Measurements from ENCODE around the gene GOLM1.

GOLM1 gene

DNA sequence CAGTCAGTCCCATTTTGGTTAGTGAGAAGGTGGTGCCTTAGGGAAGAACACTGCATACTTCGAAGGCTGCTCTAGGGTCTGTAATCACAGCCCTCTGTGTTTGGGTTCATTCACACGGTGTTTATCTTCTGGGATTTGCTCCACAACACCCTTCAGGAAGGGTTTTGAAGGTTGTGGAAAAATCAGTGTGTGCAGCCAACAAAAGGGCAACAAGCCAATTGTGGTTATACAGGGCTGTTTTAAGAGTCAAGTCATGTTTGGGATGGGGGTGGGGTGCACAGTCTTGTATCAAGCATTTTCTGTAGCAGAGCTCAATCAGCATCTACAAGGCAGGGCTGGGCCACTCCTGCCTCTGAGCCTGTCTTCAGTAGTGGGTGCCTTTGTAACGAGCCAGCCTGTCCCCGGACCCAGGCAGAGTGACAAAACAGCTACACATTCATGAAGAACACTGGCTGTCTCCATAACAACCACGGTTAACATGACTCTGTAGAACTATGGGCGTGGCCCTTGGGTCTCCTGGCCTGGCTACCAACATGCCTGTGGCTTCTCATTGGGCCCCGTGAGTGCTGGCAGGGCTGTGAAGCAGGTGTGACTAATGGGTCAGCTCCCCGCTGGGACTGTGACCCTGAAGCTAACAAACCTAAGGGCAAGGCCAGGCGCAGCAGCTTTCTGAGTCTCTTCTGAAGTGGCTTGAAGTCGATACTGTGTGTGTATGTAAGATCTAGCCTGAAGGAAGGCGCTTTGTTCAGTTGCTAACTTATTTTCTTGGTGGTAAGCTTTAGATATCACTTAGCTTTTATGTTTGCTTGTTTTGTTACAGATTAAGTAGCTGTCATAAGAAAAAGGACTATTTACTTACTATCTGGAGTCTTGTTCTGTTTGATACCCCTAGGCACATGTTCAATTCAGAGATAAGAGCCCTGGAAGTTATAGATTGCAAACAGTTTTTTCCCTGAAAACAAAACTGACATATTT lies 27.9 kb upstream of the GOLM1 start:
- no peak for DNase-seq (ENCODE audit: low read depth)
- H3K4me3 ChIP-seq (ENCODE audit: low read depth, low read length): no peak overlapping the region
- TF ChIP-seq, protein P1, sequence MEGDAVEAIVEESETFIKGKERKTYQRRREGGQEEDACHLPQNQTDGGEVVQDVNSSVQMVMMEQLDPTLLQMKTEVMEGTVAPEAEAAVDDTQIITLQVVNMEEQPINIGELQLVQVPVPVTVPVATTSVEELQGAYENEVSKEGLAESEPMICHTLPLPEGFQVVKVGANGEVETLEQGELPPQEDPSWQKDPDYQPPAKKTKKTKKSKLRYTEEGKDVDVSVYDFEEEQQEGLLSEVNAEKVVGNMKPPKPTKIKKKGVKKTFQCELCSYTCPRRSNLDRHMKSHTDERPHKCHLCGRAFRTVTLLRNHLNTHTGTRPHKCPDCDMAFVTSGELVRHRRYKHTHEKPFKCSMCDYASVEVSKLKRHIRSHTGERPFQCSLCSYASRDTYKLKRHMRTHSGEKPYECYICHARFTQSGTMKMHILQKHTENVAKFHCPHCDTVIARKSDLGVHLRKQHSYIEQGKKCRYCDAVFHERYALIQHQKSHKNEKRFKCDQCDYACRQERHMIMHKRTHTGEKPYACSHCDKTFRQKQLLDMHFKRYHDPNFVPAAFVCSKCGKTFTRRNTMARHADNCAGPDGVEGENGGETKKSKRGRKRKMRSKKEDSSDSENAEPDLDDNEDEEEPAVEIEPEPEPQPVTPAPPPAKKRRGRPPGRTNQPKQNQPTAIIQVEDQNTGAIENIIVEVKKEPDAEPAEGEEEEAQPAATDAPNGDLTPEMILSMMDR (IDR thresholded peaks at IDR 0.05; ENCODE audit: low read depth, low read length, missing control alignments): no peak

DNA sequence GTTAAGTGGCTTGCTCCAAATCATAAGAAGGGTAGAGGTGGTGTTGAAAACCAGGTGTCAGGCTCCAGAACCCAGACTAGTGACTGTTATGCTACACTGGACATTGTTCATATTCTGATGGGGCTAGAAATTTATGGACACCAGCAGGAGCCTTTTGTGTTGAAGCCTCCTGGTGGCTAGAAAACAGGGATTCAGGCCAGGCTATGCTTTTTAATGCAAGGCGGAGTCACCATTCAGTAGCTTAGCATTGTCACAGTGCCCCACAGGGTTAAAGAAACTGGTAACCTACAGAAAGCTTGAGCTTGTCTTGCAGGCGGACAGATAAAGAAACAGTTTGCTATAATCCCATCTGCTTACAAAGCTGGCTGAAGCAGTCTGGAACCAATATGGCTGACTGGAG lies 23.0 kb upstream of the GOLM1 start:
- TF ChIP-seq, protein P1 (IDR thresholded peaks at IDR 0.05; ENCODE audit: low read depth, low read length, missing control alignments): no peak
- no peak for DNase-seq (ENCODE audit: low read depth)
- no peak overlapping the region for H3K4me3 ChIP-seq (ENCODE audit: low read depth, low read length)

DNA sequence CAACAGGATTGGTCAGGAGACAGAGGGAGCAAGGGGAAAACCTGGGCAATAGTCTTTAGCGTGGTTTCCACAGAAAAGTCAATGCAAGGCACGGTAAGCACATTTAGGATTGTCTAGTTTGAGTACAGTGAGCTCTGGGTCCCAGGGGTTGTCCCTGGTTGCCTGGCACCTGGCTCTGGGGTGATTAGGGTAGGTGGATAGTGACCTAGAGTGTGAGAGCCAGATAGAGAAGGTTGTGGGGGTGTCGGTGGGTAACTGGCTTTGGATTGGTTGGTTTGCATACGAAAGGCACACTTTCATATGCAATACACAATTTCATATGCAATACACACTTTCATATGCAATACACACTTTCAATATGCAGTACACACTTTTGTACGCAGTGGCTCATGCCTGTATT lies 20.1 kb upstream of the GOLM1 start:
- DNase-seq (ENCODE audit: low read depth): no peak
- TF ChIP-seq, protein P1 (IDR thresholded peaks at IDR 0.05; ENCODE audit: low read depth, low read length, missing control alignments): no peak

DNA sequence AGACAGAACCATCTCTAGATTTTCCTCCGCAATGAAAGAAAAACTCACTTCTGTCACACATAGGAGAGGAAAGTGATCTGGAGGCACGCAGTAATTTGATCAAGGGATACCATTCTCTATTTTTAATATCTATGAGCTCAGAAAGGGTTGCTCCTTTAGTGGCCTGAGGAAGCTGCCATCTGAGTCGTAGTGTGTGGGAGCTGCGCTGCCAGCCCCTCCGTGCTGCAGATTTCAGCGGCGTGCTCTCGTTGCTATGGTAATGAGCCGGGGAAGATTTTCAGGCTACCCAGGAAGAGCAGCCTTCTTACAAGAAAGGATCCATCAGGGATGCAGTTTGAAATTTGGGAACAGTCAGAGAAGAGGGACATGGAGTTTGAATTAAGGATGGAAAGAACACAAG lies 17.1 kb upstream of the GOLM1 start:
- no peak overlapping the region for H3K4me3 ChIP-seq (ENCODE audit: low read depth, low read length)
- TF ChIP-seq, protein P1 (IDR thresholded peaks at IDR 0.05; ENCODE audit: low read depth, low read length, missing control alignments): no peak
- no peak for DNase-seq (ENCODE audit: low read depth)

More for the DNA sequence above, 20.1 kb upstream of the GOLM1 start:
- no peak overlapping the region for H3K4me3 ChIP-seq (ENCODE audit: low read depth, low read length)

DNA sequence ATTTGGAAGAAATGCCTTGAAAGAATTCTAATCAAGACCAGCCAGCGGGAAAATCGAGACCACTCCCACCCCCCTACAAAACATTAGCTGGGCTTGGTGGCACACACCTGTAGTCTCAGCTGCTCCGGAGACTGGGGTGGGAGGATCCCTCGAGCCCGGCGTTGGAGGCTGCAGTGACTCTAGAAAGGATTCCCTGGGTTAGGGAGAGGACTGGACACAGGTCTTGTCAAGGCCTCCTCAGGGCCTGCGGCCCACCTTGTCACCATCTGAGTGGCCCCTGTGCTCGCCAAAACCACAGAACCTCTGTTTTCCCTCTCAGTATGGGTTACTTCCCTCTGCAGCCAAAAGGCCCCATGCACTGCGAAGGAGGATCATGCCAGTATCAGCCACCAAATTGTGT lies 16.5 kb upstream of the GOLM1 start:
- no peak for DNase-seq (ENCODE audit: low read depth)
- TF ChIP-seq, protein P1 (IDR thresholded peaks at IDR 0.05; ENCODE audit: low read depth, low read length, missing control alignments): no peak
- H3K4me3 ChIP-seq (ENCODE audit: low read depth, low read length): no peak overlapping the region

DNA sequence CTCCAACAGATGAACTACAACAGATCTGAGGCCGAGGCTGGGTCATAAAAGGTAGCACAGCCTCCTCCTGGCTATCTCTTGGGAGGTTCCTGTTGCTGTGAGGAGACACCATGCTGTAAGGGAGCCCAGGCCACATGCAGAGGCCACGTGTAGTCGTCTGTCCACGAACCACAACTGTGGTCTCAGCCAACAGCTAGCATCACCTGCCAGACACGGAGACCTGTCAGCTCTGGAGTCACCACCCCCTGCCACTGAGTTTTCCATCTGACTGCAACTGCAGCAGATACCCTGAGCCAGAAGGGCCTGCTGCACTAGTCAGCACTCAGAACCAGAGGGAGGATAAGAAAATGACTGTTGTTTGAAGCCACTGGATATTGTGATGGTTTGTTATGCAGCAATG lies 12.7 kb upstream of the GOLM1 start:
- no peak overlapping the region for H3K4me3 ChIP-seq (ENCODE audit: low read depth, low read length)
- TF ChIP-seq, protein P1 (IDR thresholded peaks at IDR 0.05; ENCODE audit: low read depth, low read length, missing control alignments): no peak
- DNase-seq (ENCODE audit: low read depth): no peak

DNA sequence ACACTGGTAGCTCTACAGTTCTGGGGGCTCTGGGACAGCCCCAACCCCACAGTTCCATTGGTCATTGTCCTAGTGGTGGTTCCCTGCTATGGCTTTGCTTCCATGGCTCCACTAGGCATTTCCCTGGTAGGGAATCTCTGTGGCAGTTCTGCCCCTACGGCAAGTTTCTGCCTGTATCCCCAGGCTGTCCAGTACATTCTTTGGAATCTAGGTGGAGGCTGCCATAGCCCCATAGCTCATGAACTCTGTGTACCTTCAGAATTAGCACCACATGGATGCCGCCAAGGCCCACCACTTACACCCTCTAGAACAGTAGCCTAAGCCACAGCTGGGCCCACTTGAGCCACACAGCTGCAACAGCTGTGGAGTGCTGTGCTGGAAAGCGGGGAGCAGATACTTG lies 3.3 kb upstream of the GOLM1 start:
- H3K4me3 ChIP-seq (ENCODE audit: low read depth, low read length): no peak overlapping the region
- DNase-seq (ENCODE audit: low read depth): no peak
- TF ChIP-seq, protein P1 (IDR thresholded peaks at IDR 0.05; ENCODE audit: low read depth, low read length, missing control alignments): no peak
